Measurements from ENCODE around the gene SLC22A23.

The SLC22A23 gene

GRCh38 chr6:3357678-3358077, 99.2 kb downstream of the SLC22A23 start:
- Mint-ChIP-seq H3K27ac (peak overlapping the region; percentile 0), H3K9me3 (no peaks in the 10 kb centered on the region), H3K36me3 (no peaks in the 10 kb centered on the region), H3K4me3 (no peak overlapping the region), H3K27me3 (no peaks in the 10 kb centered on the region), H3K4me1 (peaks cover 51% of the 10 kb centered on the region)

GRCh38 chr6:3356824-3357420, 99.9 kb downstream of the SLC22A23 start:
- H3K4me1 Mint-ChIP-seq = peaks cover 51% of the 10 kb centered on the region
- no peaks in the 10 kb centered on the region for H3K9me3 Mint-ChIP-seq
- H3K4me3 Mint-ChIP-seq = peak overlapping the region; percentile 81
- peak overlapping the region; percentile 82 for H3K27ac Mint-ChIP-seq
- H3K27me3 Mint-ChIP-seq = no peaks in the 10 kb centered on the region
- H3K36me3 Mint-ChIP-seq = no peaks in the 10 kb centered on the region

GRCh38 chr6:3356056-3356823, 100.6 kb downstream of the SLC22A23 start:
- H3K27ac Mint-ChIP-seq = peak overlapping the region; percentile 82
- H3K9me3 Mint-ChIP-seq = no peaks in the 10 kb centered on the region
- H3K27me3 Mint-ChIP-seq = no peaks in the 10 kb centered on the region
- H3K4me1 Mint-ChIP-seq = peaks cover 51% of the 10 kb centered on the region
- H3K4me3 Mint-ChIP-seq = peak overlapping the region; percentile 87
- H3K36me3 Mint-ChIP-seq = no peaks in the 10 kb centered on the region

GRCh38 chr6:3355358-3356055, 101.3 kb downstream of the SLC22A23 start:
- no peaks in the 10 kb centered on the region for H3K36me3 Mint-ChIP-seq
- peaks cover 51% of the 10 kb centered on the region for H3K4me1 Mint-ChIP-seq
- H3K4me3 Mint-ChIP-seq = peak overlapping the region; percentile 87
- no peaks in the 10 kb centered on the region for H3K27me3 Mint-ChIP-seq
- no peaks in the 10 kb centered on the region for H3K9me3 Mint-ChIP-seq
- peak overlapping the region; percentile 94 for H3K27ac Mint-ChIP-seq

- Mint-ChIP-seq H3K4me1 (peaks cover 51% of the 10 kb centered on the region), H3K27ac (peak overlapping the region; percentile 8)
These were observed 101.9 kb downstream of the SLC22A23 start for GRCh38 chr6:3355011-3355357.

GRCh38 chr6:3353939-3354338, 102.9 kb downstream of the SLC22A23 start:
- H3K27me3 Mint-ChIP-seq = no peaks in the 10 kb centered on the region
- H3K27ac Mint-ChIP-seq = no peak overlapping the region
- no peaks in the 10 kb centered on the region for H3K36me3 Mint-ChIP-seq
- no peak overlapping the region for H3K4me3 Mint-ChIP-seq
- H3K4me1 Mint-ChIP-seq = peaks cover 52% of the 10 kb centered on the region
- no peaks in the 10 kb centered on the region for H3K9me3 Mint-ChIP-seq

More at GRCh38 chr6:3355011-3355357, 101.9 kb downstream of the SLC22A23 start:
- peak overlapping the region; percentile 5 for H3K4me3 Mint-ChIP-seq
- H3K9me3 Mint-ChIP-seq = no peaks in the 10 kb centered on the region
- H3K36me3 Mint-ChIP-seq = no peaks in the 10 kb centered on the region
- H3K27me3 Mint-ChIP-seq = no peaks in the 10 kb centered on the region

- H3K27me3 Mint-ChIP-seq = no peaks in the 10 kb centered on the region
- H3K4me3 Mint-ChIP-seq = no peak overlapping the region
- H3K27ac Mint-ChIP-seq = no peak overlapping the region
- peaks cover 49% of the 10 kb centered on the region for H3K4me1 Mint-ChIP-seq
- no peaks in the 10 kb centered on the region for H3K9me3 Mint-ChIP-seq
- H3K36me3 Mint-ChIP-seq = no peaks in the 10 kb centered on the region
These were observed 103.5 kb downstream of the SLC22A23 start for GRCh38 chr6:3353213-3353903.

- Mint-ChIP-seq H3K9me3 (no peaks in the 10 kb centered on the region), H3K27ac (no peak overlapping the region), H3K4me1 (peaks cover 42% of the 10 kb centered on the region), H3K36me3 (no peaks in the 10 kb centered on the region), H3K27me3 (no peaks in the 10 kb centered on the region), H3K4me3 (no peak overlapping the region)
These were observed 104.2 kb downstream of the SLC22A23 start for GRCh38 chr6:3352678-3353077.

- Mint-ChIP-seq H3K27ac (no peak overlapping the region), H3K9me3 (no peaks in the 10 kb centered on the region), H3K27me3 (no peaks in the 10 kb centered on the region), H3K4me1 (peaks cover 40% of the 10 kb centered on the region), H3K4me3 (no peak overlapping the region), H3K36me3 (no peaks in the 10 kb centered on the region)
These were observed 104.9 kb downstream of the SLC22A23 start for GRCh38 chr6:3351829-3352524.

- H3K36me3 Mint-ChIP-seq = no peaks in the 10 kb centered on the region
- H3K9me3 Mint-ChIP-seq = no peaks in the 10 kb centered on the region
- no peaks in the 10 kb centered on the region for H3K27me3 Mint-ChIP-seq
- H3K27ac Mint-ChIP-seq = no peak overlapping the region
- no peak overlapping the region for H3K4me3 Mint-ChIP-seq
- H3K4me1 Mint-ChIP-seq = peaks cover 36% of the 10 kb centered on the region
These were observed 105.7 kb downstream of the SLC22A23 start for GRCh38 chr6:3351105-3351676.

GRCh38 chr6:3350252-3350796, 106.5 kb downstream of the SLC22A23 start:
- Mint-ChIP-seq H3K27me3 (no peaks in the 10 kb centered on the region), H3K36me3 (no peaks in the 10 kb centered on the region), H3K9me3 (no peaks in the 10 kb centered on the region), H3K4me1 (peaks cover 30% of the 10 kb centered on the region), H3K4me3 (no peak overlapping the region), H3K27ac (no peak overlapping the region)

- peaks cover 28% of the 10 kb centered on the region for H3K4me1 Mint-ChIP-seq
- H3K36me3 Mint-ChIP-seq = no peaks in the 10 kb centered on the region
- H3K4me3 Mint-ChIP-seq = no peak overlapping the region
- H3K27ac Mint-ChIP-seq = no peak overlapping the region
- no peaks in the 10 kb centered on the region for H3K9me3 Mint-ChIP-seq
- H3K27me3 Mint-ChIP-seq = no peaks in the 10 kb centered on the region
These were observed 107.2 kb downstream of the SLC22A23 start for GRCh38 chr6:3349388-3350251.

GRCh38 chr6:3348821-3349220, 108.0 kb downstream of the SLC22A23 start:
- H3K36me3 Mint-ChIP-seq = no peaks in the 10 kb centered on the region
- H3K4me1 Mint-ChIP-seq = peaks cover 27% of the 10 kb centered on the region
- H3K4me3 Mint-ChIP-seq = no peak overlapping the region
- H3K27ac Mint-ChIP-seq = no peak overlapping the region
- H3K9me3 Mint-ChIP-seq = no peaks in the 10 kb centered on the region
- H3K27me3 Mint-ChIP-seq = no peaks in the 10 kb centered on the region

- H3K27ac Mint-ChIP-seq = peak overlapping the region; percentile 43
- no peaks in the 10 kb centered on the region for H3K27me3 Mint-ChIP-seq
These were observed 109.0 kb downstream of the SLC22A23 start for GRCh38 chr6:3347826-3348225.

More at GRCh38 chr6:3347826-3348225, 109.0 kb downstream of the SLC22A23 start:
- H3K4me3 Mint-ChIP-seq = no peak overlapping the region
- no peaks in the 10 kb centered on the region for H3K9me3 Mint-ChIP-seq
- H3K4me1 Mint-ChIP-seq = peaks cover 21% of the 10 kb centered on the region
- no peaks in the 10 kb centered on the region for H3K36me3 Mint-ChIP-seq
